HCT116 (cell line): ENCODE measurements around the gene APLN. TPM values are rescaled to one million over a fixed set of nuclear protein-coding genes. Genes with fewer than 3 reads are reported as not detected.

Experiments used
- ATAC-seq: fragments of 200-7000 bp; cut with Tn5 transposase; 2 replicates; pipeline ENCODE4 v1.9.1; 2020; ENCODE audit warnings: mild to moderate bottlenecking, moderate library complexity
- BruUV-seq: library from RNA; stranded (reverse); fragments of 400-500 nt; replicated peaks from 2 replicates; lab custom pipeline; 2021; lab: Mats Ljungman, UMichigan
- CTCF ChIA-PET: fragments of 300-600 bp; sonication (Branson Sonifier 250); formaldehyde crosslinking; loops from one replicate; lab custom pipeline; 2021; ENCODE audit warnings: antibody characterized with exemption; lab: Charles Lee
- POLR2A ChIA-PET: fragments of 300-600, 350-600 bp; sonication (Branson Sonifier 250); formaldehyde crosslinking; loops from one replicate; lab custom pipeline; 2021; ENCODE audit warnings: antibody characterized with exemption; lab: Charles Lee
- RAD21 ChIA-PET, 2 experiments: fragments of 300-600 bp; sonication (Branson Sonifier 250); formaldehyde crosslinking; loops; one replicate each; lab custom pipeline; 2023; ENCODE audit warnings: low total read pairs in 2 of 2; ENCODE audit not compliant: uncharacterized antibody in 2 of 2, unreplicated experiment in 2 of 2, low non-redundant PET in 1 of 2; lab: Charles Lee
- DNase-seq: peaks from one replicate; pipeline ENCODE4 v3.0.0-alpha.2; 2010; ENCODE audit warnings: low read depth, low spot score
- H2AFZ ChIP-seq: fragments of 200-600 bp; shearing (Covaris generic), sonication (generic); 2 replicates; pipeline ENCODE4 v1.6.1; 2017; ENCODE audit warnings: low read depth, mixed run types, mixed read lengths, antibody characterized with exemption, low read length; ENCODE audit not compliant: poor library complexity, severe bottlenecking
- H3K27ac ChIP-seq: 2 replicates; pipeline ENCODE4 v1.5.1; 2012; ENCODE audit warnings: low read depth, low read length
- H3K27me3 ChIP-seq: fragments of 200-600 bp; sonication (generic); 2 replicates; pipeline ENCODE4 v1.6.1; 2016; ENCODE audit warnings: mixed run types, low read length, mixed read lengths; ENCODE audit not compliant: insufficient read depth
- H3K36me3 ChIP-seq, 2 experiments: fragments of 200-500 bp in 1 of 2; fragments of 200-600 bp in 1 of 2; sonication (Bioruptor generic) in 1 of 2; sonication (generic) in 1 of 2; 2 replicates each; pipeline versions ENCODE4 v1.5.1 to v1.6.1; 2014 to 2016; ENCODE audit warnings: low read length in 2 of 2, inconsistent platforms in 1 of 2, mixed read lengths in 1 of 2, mixed run types in 1 of 2; ENCODE audit not compliant: insufficient read depth in 2 of 2, control insufficient read depth in 1 of 2
- H3K4me1 ChIP-seq, 2 experiments: fragments of 200-600 bp in 1 of 2; sonication (generic) in 1 of 2; 2 replicates each; pipeline versions ENCODE4 v1.5.1 to v1.6.1; 2012 to 2017; ENCODE audit warnings: low read length in 2 of 2, inconsistent platforms in 1 of 2, mild to moderate bottlenecking in 1 of 2, mixed read lengths in 1 of 2, mixed run types in 1 of 2, moderate library complexity in 1 of 2; ENCODE audit not compliant: insufficient read depth in 2 of 2, control insufficient read depth in 1 of 2
- H3K4me2 ChIP-seq: fragments of 200-600 bp; sonication (generic); 2 replicates; pipeline ENCODE4 v1.6.1; 2017; ENCODE audit warnings: mixed run types, low read length, mixed read lengths
- H3K4me3 ChIP-seq, 2 experiments: fragments of 200-600 bp in 1 of 2; sonication (generic) in 1 of 2; replicated peaks in 1 of 2; 2 replicates each; pipeline ENCODE4 v1.5.1; 2011 to 2016; ENCODE audit warnings: low read length in 2 of 2, control low read depth in 1 of 2, low read depth in 1 of 2, mild to moderate bottlenecking in 1 of 2, mixed read lengths in 1 of 2, mixed run types in 1 of 2
- H3K79me2 ChIP-seq: fragments of 200-600 bp; sonication (generic); 2 replicates; pipeline ENCODE4 v1.6.1; 2017; ENCODE audit warnings: mild to moderate bottlenecking, mixed run types, low read length, moderate library complexity, mixed read lengths; ENCODE audit not compliant: insufficient read depth
- H3K9ac ChIP-seq: fragments of 200-600 bp; sonication (generic); 2 replicates; pipeline ENCODE4 v1.6.1; 2016; ENCODE audit warnings: low read length, mixed read lengths
- H3K9me2 ChIP-seq: fragments of 200-600 bp; sonication (generic), shearing (Covaris generic); 2 replicates; pipeline ENCODE4 v1.6.1; 2017; ENCODE audit warnings: mixed run types, mild to moderate bottlenecking, moderate library complexity; ENCODE audit not compliant: insufficient read depth
- H3K9me3 ChIP-seq, 2 experiments: fragments of 200-500 bp in 1 of 2; fragments of 200-600 bp in 1 of 2; sonication (Bioruptor generic) in 1 of 2; sonication (generic) in 1 of 2; 2 replicates each; pipeline ENCODE4 v1.6.1; 2014 to 2017; ENCODE audit warnings: low read length in 2 of 2, mixed read lengths in 2 of 2, inconsistent platforms in 1 of 2, low read depth in 1 of 2, mild to moderate bottlenecking in 1 of 2, mixed run types in 1 of 2, moderate library complexity in 1 of 2; ENCODE audit not compliant: control insufficient read depth in 1 of 2, insufficient read depth in 1 of 2
- H4K20me1 ChIP-seq: fragments of 200-600 bp; sonication (generic), shearing (Covaris generic); 2 replicates; pipeline ENCODE4 v1.6.1; 2017; ENCODE audit warnings: mixed run types, mild to moderate bottlenecking, moderate library complexity; ENCODE audit not compliant: insufficient read depth
- ATF3 ChIP-seq: IDR thresholded peaks from 2 replicates; pipeline ENCODE4 v1.6.1; 2012
- CBX3 ChIP-seq: IDR thresholded peaks from 2 replicates; pipeline ENCODE4 v1.6.1; 2012; ENCODE audit warnings: low read depth
- CEBPB ChIP-seq: IDR thresholded peaks from 2 replicates; pipeline ENCODE4 v1.6.1; 2012; ENCODE audit warnings: low read depth
- EGR1 ChIP-seq: IDR thresholded peaks from 2 replicates; pipeline ENCODE4 v1.6.1; 2012; ENCODE audit warnings: low read depth
- ELF1 ChIP-seq: IDR thresholded peaks from 2 replicates; pipeline ENCODE4 v1.6.1; 2012; ENCODE audit warnings: low read depth, borderline replicate concordance
- EZH2 ChIP-seq: fragments of 200-600 bp; sonication (generic); IDR thresholded peaks from 2 replicates; pipeline ENCODE4 v1.6.1; 2017; ENCODE audit warnings: antibody characterized with exemption, mixed run types
- EZH2phosphoT487 ChIP-seq: fragments of 200-600 bp; IDR thresholded peaks from 2 replicates; pipeline ENCODE4 v1.6.1; 2018; ENCODE audit warnings: antibody characterized with exemption, borderline replicate concordance
- TCF7L2 ChIP-seq: IDR thresholded peaks from 2 replicates; pipeline ENCODE4 v1.7.0; 2011; ENCODE audit warnings: borderline replicate concordance, inconsistent platforms; ENCODE audit not compliant: insufficient read depth, insufficient read length; ENCODE audit errors: extremely low read depth
- ZBTB33 ChIP-seq: IDR thresholded peaks from 2 replicates; pipeline ENCODE4 v1.6.1; 2011; ENCODE audit warnings: mild to moderate bottlenecking, low read length, moderate library complexity; ENCODE audit not compliant: insufficient replicate concordance; ENCODE audit errors: extremely low read depth
- ZFX ChIP-seq: fragments of 450-650 bp; IDR thresholded peaks from 2 replicates; pipeline ENCODE4 v1.6.1; 2017
- ZNF274 ChIP-seq: fragments of 200-500 bp; sonication (Bioruptor generic); IDR thresholded peaks from 2 replicates; pipeline ENCODE4 v1.6.1; 2014; ENCODE audit warnings: mild to moderate bottlenecking, low read depth, low read length, inconsistent platforms
- intact Hi-C: fragments of 100-400 bp; cut with micrococcal nuclease; formaldehyde crosslinking; loops from 2 replicates; pipeline ENCODE4 v1.10.0; 2022
- total RNA-seq: library from RNA; stranded (reverse); gene quantifications from one replicate; pipeline ENCODE4 v1.2.1, GENCODE V29; 2021; ENCODE audit not compliant: unreplicated experiment

Gene APLN
- total RNA-seq, 1 experiment from 2014 or later, result 0.22 TPM

- H3K27ac ChIP-seq, result no peak overlapping the region
- ChIA-PET RAD21 (no interaction called here), POLR2A (no interaction called here), CTCF (interaction anchor here (2.1 kb wide), 1 partner anchor 90 kb away, joined by 8 read pairs; no protein-coding TSS in a partner anchor)
- DNase-seq (no peak), ATAC-seq (no peak)
- no peaks in the 10 kb centered on the region for H3K9me3 ChIP-seq
- no peak overlapping the region for H3K4me3 ChIP-seq
- no peaks in the 10 kb centered on the region for H3K79me2 ChIP-seq
- BruUV-seq, result no TSS peak
- no peaks in the 10 kb centered on the region for H3K27me3 ChIP-seq
- no peak overlapping the region for H2AFZ ChIP-seq
- H4K20me1 ChIP-seq, result no peaks in the 10 kb centered on the region
- H3K9ac ChIP-seq, result no peak overlapping the region
- H3K4me1 ChIP-seq, result peaks cover 0 to 4% of the 10 kb centered on the region in 2 experiments; a peak in 1 of 4 replicates
- H3K4me2 ChIP-seq, result no peak overlapping the region
- H3K36me3 ChIP-seq, result no peaks in the 10 kb centered on the region
- H3K9me2 ChIP-seq, result no peaks in the 10 kb centered on the region
- no peak for TF ChIP-seq ZFX
- TF ChIP-seq CBX3, result no peak
- TF ChIP-seq ZNF274, result no peak
- intact Hi-C loops, result no loop called here
These were observed 18.5 kb downstream of the APLN start for GRCh38 chrX:129636175-129636681.

GRCh38 chrX:129634541-129634940 is 20.2 kb downstream of the APLN start:
- H3K27ac ChIP-seq, result no peak overlapping the region
- no TSS peak for BruUV-seq
- H3K9ac ChIP-seq, result no peak overlapping the region
- no peaks in the 10 kb centered on the region for H3K36me3 ChIP-seq
- ChIA-PET CTCF (no interaction called here), RAD21 (no interaction called here), POLR2A (no interaction called here)
- no peaks in the 10 kb centered on the region for H3K9me2 ChIP-seq
- H3K79me2 ChIP-seq, result no peaks in the 10 kb centered on the region
- no peaks in the 10 kb centered on the region for H4K20me1 ChIP-seq
- ATAC-seq, result no peak
- no peak for TF ChIP-seq ZNF274
- no peak for TF ChIP-seq EZH2
- no peak for TF ChIP-seq EZH2phosphoT487
- no peak for TF ChIP-seq TCF7L2
- no peak for TF ChIP-seq ATF3
- TF ChIP-seq CEBPB, result no peak
- TF ChIP-seq ZBTB33, result no peak
- no peak for TF ChIP-seq CBX3
- TF ChIP-seq EGR1, result no peak
- TF ChIP-seq ELF1, result no peak
- no peaks in the 10 kb centered on the region for H3K27me3 ChIP-seq
- no peak for DNase-seq
- H3K4me1 ChIP-seq, result peaks cover 0 to 4% of the 10 kb centered on the region in 2 experiments; a peak in 1 of 4 replicates
- H3K4me3 ChIP-seq, result no peak overlapping the region
- intact Hi-C loops, result no loop called here
- no peak overlapping the region for H2AFZ ChIP-seq
- no peaks in the 10 kb centered on the region for H3K9me3 ChIP-seq
- H3K4me2 ChIP-seq, result no peak overlapping the region
